Measurements from ENCODE around the gene COL9A3.

DNA sequence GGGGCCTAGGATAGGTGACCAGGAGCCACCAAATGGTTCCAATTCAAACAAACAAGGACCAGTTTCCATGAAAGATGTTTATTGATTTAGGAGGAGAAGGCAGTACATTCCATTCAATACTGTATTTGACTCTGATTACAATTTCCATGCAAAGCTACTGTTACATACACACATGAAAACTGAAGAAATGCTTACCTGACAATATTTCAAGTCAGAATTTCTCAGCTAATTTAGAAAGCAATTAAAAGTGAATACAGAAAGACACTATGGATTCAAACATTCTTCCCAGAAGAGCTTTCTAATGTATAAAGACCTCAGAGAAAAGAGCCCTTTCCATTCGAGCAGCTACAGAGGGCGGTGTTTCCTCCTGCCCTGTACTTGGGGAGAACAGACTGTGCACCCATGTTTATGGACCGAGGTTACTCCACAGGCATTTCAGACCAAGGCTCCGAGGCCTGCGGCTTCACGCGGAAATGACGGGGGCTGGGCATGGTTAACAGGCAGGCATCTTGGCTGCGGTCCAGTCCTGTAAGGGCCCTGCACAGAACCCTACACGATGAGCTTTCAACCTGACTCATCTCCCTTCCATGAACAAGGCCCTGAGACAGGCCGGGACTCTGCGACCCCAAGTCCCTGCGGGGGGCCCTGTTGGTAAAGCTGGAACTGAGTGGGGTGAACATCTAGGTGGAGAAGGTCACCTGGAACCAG lies 70.5 kb downstream of the COL9A3 start:
- no peak for TF ChIP-seq POLR2A (IDR thresholded peaks at IDR 0.05)
- TF ChIP-seq, protein P1, sequence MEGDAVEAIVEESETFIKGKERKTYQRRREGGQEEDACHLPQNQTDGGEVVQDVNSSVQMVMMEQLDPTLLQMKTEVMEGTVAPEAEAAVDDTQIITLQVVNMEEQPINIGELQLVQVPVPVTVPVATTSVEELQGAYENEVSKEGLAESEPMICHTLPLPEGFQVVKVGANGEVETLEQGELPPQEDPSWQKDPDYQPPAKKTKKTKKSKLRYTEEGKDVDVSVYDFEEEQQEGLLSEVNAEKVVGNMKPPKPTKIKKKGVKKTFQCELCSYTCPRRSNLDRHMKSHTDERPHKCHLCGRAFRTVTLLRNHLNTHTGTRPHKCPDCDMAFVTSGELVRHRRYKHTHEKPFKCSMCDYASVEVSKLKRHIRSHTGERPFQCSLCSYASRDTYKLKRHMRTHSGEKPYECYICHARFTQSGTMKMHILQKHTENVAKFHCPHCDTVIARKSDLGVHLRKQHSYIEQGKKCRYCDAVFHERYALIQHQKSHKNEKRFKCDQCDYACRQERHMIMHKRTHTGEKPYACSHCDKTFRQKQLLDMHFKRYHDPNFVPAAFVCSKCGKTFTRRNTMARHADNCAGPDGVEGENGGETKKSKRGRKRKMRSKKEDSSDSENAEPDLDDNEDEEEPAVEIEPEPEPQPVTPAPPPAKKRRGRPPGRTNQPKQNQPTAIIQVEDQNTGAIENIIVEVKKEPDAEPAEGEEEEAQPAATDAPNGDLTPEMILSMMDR (IDR thresholded peaks at IDR 0.05): no peak
